H1 (cell line): ENCODE measurements around the gene ARMH3. TPM values are rescaled to one million over a fixed set of nuclear protein-coding genes. Genes with fewer than 3 reads are reported as not detected.

ENCODE experiments used
- BCL11A ChIP-seq, 2 experiments: IDR thresholded peaks; one replicate each; pipeline ENCODE4 v1.6.1; 2011; ENCODE audit warnings: low read depth in 2 of 2, low read length in 2 of 2, mild to moderate bottlenecking in 2 of 2
- FOSL1 ChIP-seq: IDR thresholded peaks from 2 replicates; pipeline ENCODE4 v1.6.1; 2011; ENCODE audit warnings: mild to moderate bottlenecking, low read depth, low read length, moderate library complexity; ENCODE audit not compliant: insufficient read depth
- polyA plus RNA-seq, 7 experiments: library from polyadenylated mRNA; depleted of rRNA in 3 of 7; stranded (reverse) in 5 of 7; unstranded in 2 of 7; fragments of >200 nt in 5 of 7; fragments of 200-250 nt in 2 of 7; gene quantifications; 1 replicate in 5 of 7; 2 replicates in 1 of 7; 4 replicates in 1 of 7; pipeline versions ENCODE4 v1.2.1 to v1.2.3, GENCODE V29; 2011 to 2013; ENCODE audit warnings: missing spikeins in 2 of 7, mixed read lengths in 2 of 7
- total RNA-seq: library from RNA; stranded (reverse); fragmentation: NEBNext Ultra II Directional; extraction: Animal tissue kit (Norgen Biotek cat#: 25700); gene quantifications from 2 replicates; pipeline ENCODE4 v1.2.1, GENCODE V29; 2021

The ARMH3 gene
- total and polyA plus RNA-seq, 2 of the 8 experiments (the other 6 are each of a cell fraction or from before 2014, with no cell fraction given): 11.6 to 18.3 TPM

GRCh38 chr10:101845893-101846292, 210.1 kb downstream of the ARMH3 start (continued):
- TF ChIP-seq BCL11A (IDR thresholded peaks at IDR 0.05; ENCODE audit: low read depth in 2 of 2, low read length in 2 of 2) (no peak), FOSL1 (no peak)
- TF ChIP-seq, all 59 proteins: peak for 0
